ENCODE data around the gene EPS8L2. TPM values are rescaled to one million over a fixed set of nuclear protein-coding genes. Genes with fewer than 3 reads are reported as not detected.

EPS8L2 gene
- total and polyA plus RNA-seq, 2 of the 13 experiments (the other 11 are each of a cell fraction or from before 2014, with no cell fraction given): 89.3 to 416 TPM

- TF ChIP-seq ZHX1 (CRISPR knock-in tag; IDR thresholded peaks at IDR 0.05; ENCODE audit: low read depth) (peak; percentile 58; the same call in 1 of the 2 replicates), MTA1 (CRISPR knock-in tag; IDR thresholded peaks at IDR 0.05; ENCODE audit: borderline replicate concordance) (0 out of 2 replicates have a peak, but pooled peaks have one; percentile 18), TBP (CRISPR knock-in tag; IDR thresholded peaks at IDR 0.05) (no peak), ZBTB42 (CRISPR knock-in tag; IDR thresholded peaks at IDR 0.05) (no peak), MYC (CRISPR knock-in tag; IDR thresholded peaks at IDR 0.05; ENCODE audit: borderline replicate concordance) (peak; percentile 70), PAXIP1 (CRISPR knock-in tag; conservative IDR thresholded peaks at IDR 0.05) (no peak), ZKSCAN5 (CRISPR knock-in tag; IDR thresholded peaks at IDR 0.05) (no peak), ZNF777 (CRISPR knock-in tag; IDR thresholded peaks at IDR 0.05) (peak; percentile 26; the same call in 1 of the 2 replicates), ZNF274 (CRISPR knock-in tag; IDR thresholded peaks at IDR 0.05) (peak; percentile 67; the same call in 1 of the 2 replicates), THAP8 (CRISPR knock-in tag; IDR thresholded peaks at IDR 0.05; ENCODE audit: borderline replicate concordance) (no peak; the same call in 1 of the 2 replicates), ZNF790 (CRISPR knock-in tag; IDR thresholded peaks at IDR 0.05; ENCODE audit: borderline replicate concordance) (no peak), ZNF441 (CRISPR knock-in tag; IDR thresholded peaks at IDR 0.05; ENCODE audit: borderline replicate concordance) (0 out of 2 replicates have a peak, but pooled peaks have one; percentile 34), ZNF547 (CRISPR knock-in tag; IDR thresholded peaks at IDR 0.05) (no peak), ZFYVE20 (CRISPR knock-in tag; IDR thresholded peaks at IDR 0.05; ENCODE audit: borderline replicate concordance, low read depth) (0 out of 2 replicates have a peak, but pooled peaks have one; percentile 59), ZC3H13 (CRISPR knock-in tag; IDR thresholded peaks at IDR 0.05) (no peak), NFIB (CRISPR knock-in tag; IDR thresholded peaks at IDR 0.05; ENCODE audit: borderline replicate concordance) (no peak)
Observed at GRCh38 chr11:694563-695287, 11.3 kb upstream of the EPS8L2 start, which contains the start of gene DEAF1 (continued).

Data from HepG2 (cell line).